AG04450 (cell line): ENCODE measurements around the gene CFAP157. TPM values are rescaled to one million over a fixed set of nuclear protein-coding genes. Genes with fewer than 3 reads are reported as not detected.

ENCODE experiments used
- CTCF ChIA-PET: fragments of 300-600, 350-600 bp; formaldehyde crosslinking; extraction: SDS; loops from one replicate; lab custom pipeline; 2022; ENCODE audit warnings: antibody characterized with exemption, inconsistent platforms; lab: Charles Lee
- POLR2A ChIA-PET: fragments of 350-600 bp; formaldehyde crosslinking; extraction: SDS; loops from one replicate; lab custom pipeline; 2021; ENCODE audit warnings: antibody characterized with exemption, inconsistent platforms; lab: Yijun Ruan, JAX
- DNase-seq: peaks from one replicate; pipeline ENCODE4 v3.0.0-alpha.2; 2011; ENCODE audit warnings: low read depth, low spot score
- H3K27ac ChIP-seq: one replicate; pipeline ENCODE4 v1.5.1; 2012; ENCODE audit warnings: low read depth, low read length, control low read depth
- H3K27me3 ChIP-seq: one replicate; pipeline ENCODE4 v1.6.0; 2012; ENCODE audit warnings: low read length; ENCODE audit not compliant: control insufficient read depth, insufficient read depth
- H3K4me3 ChIP-seq: 2 replicates; pipeline ENCODE4 v1.5.1; 2011; ENCODE audit warnings: mild to moderate bottlenecking, low read depth, low read length, control low read depth
- H3K9me3 ChIP-seq: 2 replicates; pipeline ENCODE4 v1.5.1; 2012; ENCODE audit warnings: low read length; ENCODE audit not compliant: control insufficient read depth, insufficient read depth
- polyA plus RNA-seq: library from polyadenylated mRNA; depleted of rRNA; stranded (reverse); fragments of >200 nt; gene quantifications from 2 replicates; pipeline ENCODE4 v1.2.3, GENCODE V29; 2011
- TF ChIP-seq, protein P1 (sequence below): IDR thresholded peaks from 2 replicates; pipeline ENCODE4 v1.5.1; 2011; ENCODE audit warnings: low read depth, low read length, control low read depth, inconsistent platforms

The CFAP157 gene
- polyA plus RNA-seq, 1 experiment = not detected

DNA sequence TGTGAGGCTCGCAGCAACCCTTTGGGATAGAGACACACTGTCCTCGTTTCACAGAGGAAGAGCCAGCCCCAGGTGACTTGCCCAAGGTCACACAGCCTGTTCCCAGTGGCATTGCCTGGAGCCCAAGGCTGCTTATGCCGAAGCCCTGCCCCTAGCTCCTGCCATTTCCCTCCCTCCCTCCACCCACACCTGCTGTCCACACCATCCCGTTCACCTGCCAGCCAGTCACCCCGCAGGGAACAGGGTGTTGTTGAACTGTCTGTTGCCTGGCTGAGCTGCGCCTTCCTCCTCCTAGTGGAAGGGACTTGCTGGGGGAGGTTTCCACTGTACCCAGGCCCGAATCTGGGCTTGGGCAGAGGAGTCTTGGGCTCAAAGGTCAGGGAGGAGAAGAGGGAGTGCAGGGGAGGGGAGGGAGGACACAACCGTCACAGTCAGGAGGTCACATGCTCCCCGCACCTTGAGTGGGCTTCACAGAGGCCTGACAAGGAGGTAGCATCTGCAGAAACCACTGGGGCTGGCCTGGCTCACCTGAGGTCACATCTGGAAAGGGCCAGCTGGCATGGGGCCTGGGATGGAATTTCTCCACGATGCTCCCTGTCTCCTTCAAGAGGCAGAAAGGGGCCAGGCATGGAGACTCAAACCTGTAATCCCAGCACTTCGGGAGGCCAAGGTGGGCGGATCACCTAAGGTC, 15.4 kb downstream of the CFAP157 start:
- Histone ChIP-seq H3K9me3 (no peaks in the 10 kb centered on the region; the same call in 1 of the 2 replicates), H3K27me3 (no peaks in the 10 kb centered on the region), H3K4me3 (no peak overlapping the region), H3K27ac (no peak overlapping the region)
- DNase-seq = no peak
- ChIA-PET CTCF (interaction anchor here (1.0 kb wide), 1 partner anchor 13 kb away, joined by 4 read pairs; the partner anchor contains the start of gene TOR2A), POLR2A (no interaction called here)
- TF ChIP-seq, protein P1, sequence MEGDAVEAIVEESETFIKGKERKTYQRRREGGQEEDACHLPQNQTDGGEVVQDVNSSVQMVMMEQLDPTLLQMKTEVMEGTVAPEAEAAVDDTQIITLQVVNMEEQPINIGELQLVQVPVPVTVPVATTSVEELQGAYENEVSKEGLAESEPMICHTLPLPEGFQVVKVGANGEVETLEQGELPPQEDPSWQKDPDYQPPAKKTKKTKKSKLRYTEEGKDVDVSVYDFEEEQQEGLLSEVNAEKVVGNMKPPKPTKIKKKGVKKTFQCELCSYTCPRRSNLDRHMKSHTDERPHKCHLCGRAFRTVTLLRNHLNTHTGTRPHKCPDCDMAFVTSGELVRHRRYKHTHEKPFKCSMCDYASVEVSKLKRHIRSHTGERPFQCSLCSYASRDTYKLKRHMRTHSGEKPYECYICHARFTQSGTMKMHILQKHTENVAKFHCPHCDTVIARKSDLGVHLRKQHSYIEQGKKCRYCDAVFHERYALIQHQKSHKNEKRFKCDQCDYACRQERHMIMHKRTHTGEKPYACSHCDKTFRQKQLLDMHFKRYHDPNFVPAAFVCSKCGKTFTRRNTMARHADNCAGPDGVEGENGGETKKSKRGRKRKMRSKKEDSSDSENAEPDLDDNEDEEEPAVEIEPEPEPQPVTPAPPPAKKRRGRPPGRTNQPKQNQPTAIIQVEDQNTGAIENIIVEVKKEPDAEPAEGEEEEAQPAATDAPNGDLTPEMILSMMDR = no peak

DNA sequence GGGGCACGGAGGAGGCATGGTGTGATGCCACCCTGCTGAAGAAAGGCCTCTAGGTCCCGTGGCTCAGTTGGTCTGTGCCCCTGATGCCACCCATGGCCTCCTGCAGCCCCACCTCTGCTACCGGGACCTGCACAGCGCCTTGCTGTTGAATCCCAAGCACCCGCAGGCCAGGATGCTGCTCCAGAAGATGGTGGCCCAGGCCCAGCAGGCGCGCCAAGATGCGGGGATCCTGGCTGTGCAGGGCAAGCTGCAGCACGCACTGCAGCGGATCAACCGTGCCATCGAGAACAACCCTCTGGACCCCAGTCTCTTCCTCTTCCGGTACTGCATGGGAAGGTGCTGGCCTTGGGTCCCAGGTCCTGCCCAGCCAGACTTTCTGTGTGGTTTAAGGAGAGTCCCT, 16.2 kb downstream of the CFAP157 start:
- no peak for DNase-seq
- no peaks in the 10 kb centered on the region for H3K27me3 ChIP-seq
- no peak overlapping the region for H3K4me3 ChIP-seq
- TF ChIP-seq, protein P1 = no peak
- no peaks in the 10 kb centered on the region; the same call in 1 of the 2 replicates for H3K9me3 ChIP-seq
- POLR2A ChIA-PET = interaction anchor here (0.5 to 0.7 kb wide), 2 partner anchors 12 to 80 kb away, joined by 3 read pairs; partner anchors contain the start of gene FPGS
- CTCF ChIA-PET = interaction anchor here (0.7 to 1.7 kb wide), 2 partner anchors 12 to 133 kb away, joined by 3 to 11 read pairs; partner anchors contain the start of gene TOR2A
- no peak overlapping the region for H3K27ac ChIP-seq

DNA sequence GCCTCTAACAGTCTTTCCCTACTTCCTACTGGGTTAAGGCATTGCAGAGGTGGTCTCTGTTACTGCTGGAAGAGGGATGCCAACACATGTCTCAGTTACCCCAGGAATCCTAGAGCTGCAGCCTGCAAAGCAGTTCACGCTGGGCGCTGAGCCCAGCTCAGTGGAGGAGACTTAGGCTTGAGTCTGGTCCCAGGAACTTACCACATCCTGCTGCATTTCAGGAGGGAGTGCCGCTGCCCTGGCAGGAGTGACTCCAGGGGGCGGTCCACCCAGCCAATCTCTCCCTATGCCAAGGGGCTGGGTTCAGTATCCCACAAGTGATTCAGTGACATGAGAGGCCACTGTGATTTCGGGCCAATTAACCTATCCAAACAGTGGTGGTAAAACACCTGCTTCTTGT, 16.7 kb downstream of the CFAP157 start:
- no peaks in the 10 kb centered on the region; the same call in 1 of the 2 replicates for H3K9me3 ChIP-seq
- no peak overlapping the region for H3K27ac ChIP-seq
- TF ChIP-seq, protein P1 = 0 out of 2 replicates have a peak, but pooled peaks have one; percentile 9
- DNase-seq = peak; percentile 21
- no peak overlapping the region for H3K4me3 ChIP-seq
- CTCF ChIA-PET = interaction anchor here (0.7 to 1.7 kb wide), 2 partner anchors 11 to 133 kb away, joined by 3 to 11 read pairs; partner anchors contain the start of gene TOR2A
- no peaks in the 10 kb centered on the region for H3K27me3 ChIP-seq
- POLR2A ChIA-PET = interaction anchor here (0.5 to 0.7 kb wide), 2 partner anchors 11 to 79 kb away, joined by 3 read pairs; partner anchors contain the start of gene FPGS

DNA sequence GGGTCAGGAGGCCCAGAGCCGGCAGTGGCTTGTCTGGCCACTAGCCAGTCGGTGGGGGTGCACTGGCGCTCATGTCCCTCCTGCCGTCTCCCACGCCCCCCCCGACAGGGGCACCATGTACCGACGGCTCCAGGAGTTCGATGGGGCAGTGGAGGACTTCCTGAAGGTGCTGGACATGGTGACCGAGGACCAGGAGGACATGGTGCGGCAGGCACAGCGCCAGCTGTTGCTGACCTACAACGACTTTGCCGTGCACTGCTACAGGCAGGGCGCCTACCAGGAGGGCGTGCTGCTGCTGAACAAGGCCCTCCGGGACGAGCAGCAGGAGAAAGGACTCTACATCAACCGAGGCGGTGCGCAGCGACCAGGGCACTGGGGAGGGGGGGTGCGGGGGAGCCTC, 17.2 kb downstream of the CFAP157 start:
- H3K9me3 ChIP-seq = no peaks in the 10 kb centered on the region; the same call in 1 of the 2 replicates
- H3K27ac ChIP-seq = no peak overlapping the region
- TF ChIP-seq, protein P1 = no peak
- DNase-seq = no peak
- H3K4me3 ChIP-seq = no peak overlapping the region
- CTCF ChIA-PET = interaction anchor here (1.7 kb wide), 1 partner anchor 11 kb away, joined by 11 read pairs; the partner anchor contains the start of gene TOR2A
- POLR2A ChIA-PET = interaction anchor here (0.8 kb wide), 1 partner anchor 153 kb away, joined by 4 read pairs; no protein-coding TSS in a partner anchor
- no peaks in the 10 kb centered on the region for H3K27me3 ChIP-seq

DNA sequence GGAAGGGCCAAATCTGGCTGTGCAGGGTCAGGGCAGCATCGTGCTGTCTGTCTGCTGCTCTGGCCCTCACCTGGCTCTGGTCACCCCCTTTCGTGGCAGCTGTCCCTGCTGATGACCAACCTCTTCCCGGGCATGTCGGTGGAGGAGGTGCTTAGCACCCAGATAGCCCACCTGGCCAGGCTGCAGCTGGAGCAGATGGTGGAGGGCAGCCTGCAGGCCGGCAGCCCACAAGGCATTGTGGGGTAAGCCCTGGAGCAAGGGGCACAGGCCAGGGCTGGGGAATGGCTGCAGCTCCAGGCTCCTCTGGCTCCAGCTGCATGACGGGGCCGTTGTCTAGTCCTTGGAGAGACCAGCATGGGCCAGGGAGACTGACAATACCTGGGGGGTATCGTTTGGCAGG, 20.1 kb downstream of the CFAP157 start:
- Histone ChIP-seq H3K27me3 (no peaks in the 10 kb centered on the region), H3K27ac (no peak overlapping the region), H3K9me3 (no peaks in the 10 kb centered on the region; the same call in 1 of the 2 replicates), H3K4me3 (no peak overlapping the region)
- DNase-seq = no peak
- ChIA-PET POLR2A (no interaction called here), CTCF (no interaction called here)
- TF ChIP-seq, protein P1 = no peak
